K562 (cell line): ENCODE data around the gene NPAS3.

Source experiments
- FOXM1 ChIP-seq, 2 experiments: fragments of 450-650 bp in 1 of 2; sonication (generic) in 1 of 2; formaldehyde crosslinking in 1 of 2; IDR thresholded peaks; 2 replicates each; pipeline versions ENCODE4 v1.6.1 to v1.9.0; 2017 to 2022; ENCODE audit warnings: low read depth in 2 of 2, mild to moderate bottlenecking in 2 of 2, missing genetic modification reagents in 1 of 2, moderate library complexity in 1 of 2
- JUNB ChIP-seq: fragments of 450-650 bp; formaldehyde crosslinking; conservative IDR thresholded peaks from 2 replicates; pipeline ENCODE4 v1.4.0; 2020; ENCODE audit warnings: mild to moderate bottlenecking
- PTBP1 ChIP-seq: fragments of 200-400 bp; formaldehyde crosslinking; IDR thresholded peaks from 2 replicates; pipeline ENCODE4 v1.6.1; 2017; ENCODE audit warnings: low read depth, low read length
- ZFP36 ChIP-seq: fragments of 150-350 bp; IDR thresholded peaks from 2 replicates; pipeline ENCODE4 v1.6.1; 2018; ENCODE audit warnings: low read length, low read depth; ENCODE audit not compliant: partially characterized antibody

DNA sequence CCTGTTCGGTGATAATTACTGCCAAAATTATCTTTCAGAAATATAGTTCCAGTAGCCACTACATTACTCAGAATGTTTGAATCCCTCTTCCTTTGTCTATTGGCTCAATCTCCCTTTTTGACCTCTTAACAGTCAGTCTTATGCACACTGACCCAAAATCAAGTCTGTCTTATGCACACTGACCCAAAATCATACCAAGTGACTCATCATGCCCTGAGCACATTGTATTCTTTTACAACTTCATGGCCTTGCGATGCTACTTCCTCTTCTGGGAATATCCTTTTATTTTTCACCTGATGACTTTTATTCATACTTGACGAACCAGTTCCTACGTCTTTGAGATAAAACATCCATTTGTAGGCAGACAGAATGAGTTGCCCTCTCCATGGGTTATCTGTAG is 182.3 kb downstream of the NPAS3 start:
- TF ChIP-seq PTBP1 (no peak), JUNB (no peak), ZFP36 (no peak), FOXM1 (IDR thresholded peaks at IDR 0.05; ENCODE audit: low read depth) (no peak), FOXM1 (CRISPR knock-in tag; IDR thresholded peaks at IDR 0.05; ENCODE audit: low read depth) (no peak)
